GM13977 (cell line): ENCODE measurements around the gene HSD11B2.
"Not testable (repeated sequence)": the region's sequence is repeated elsewhere in the genome, so short reads cannot be mapped to it uniquely, and the experiment has no call there.

Source experiments
- DNase-seq: peaks from one replicate; pipeline ENCODE4 v3.0.0; 2012; ENCODE audit warnings: low spot score
- in situ Hi-C: fragments of 300-500 bp; cut with MboI; formaldehyde crosslinking; loops from one replicate; pipeline ENCODE4 v1.12.0; 2022; ENCODE audit warnings: low sequenced_read_pairs, low pct_unique_long_range_greater_than_20kb, mixed read lengths, inconsistent platforms; ENCODE audit not compliant: unreplicated experiment
- TF ChIP-seq, protein P1 (sequence below): IDR thresholded peaks from 2 replicates; pipeline ENCODE4 v1.5.1; 2012; ENCODE audit warnings: mild to moderate bottlenecking, control low read depth; ENCODE audit not compliant: insufficient read depth; ENCODE audit errors: extremely low read depth, missing control alignments

The HSD11B2 gene

DNA sequence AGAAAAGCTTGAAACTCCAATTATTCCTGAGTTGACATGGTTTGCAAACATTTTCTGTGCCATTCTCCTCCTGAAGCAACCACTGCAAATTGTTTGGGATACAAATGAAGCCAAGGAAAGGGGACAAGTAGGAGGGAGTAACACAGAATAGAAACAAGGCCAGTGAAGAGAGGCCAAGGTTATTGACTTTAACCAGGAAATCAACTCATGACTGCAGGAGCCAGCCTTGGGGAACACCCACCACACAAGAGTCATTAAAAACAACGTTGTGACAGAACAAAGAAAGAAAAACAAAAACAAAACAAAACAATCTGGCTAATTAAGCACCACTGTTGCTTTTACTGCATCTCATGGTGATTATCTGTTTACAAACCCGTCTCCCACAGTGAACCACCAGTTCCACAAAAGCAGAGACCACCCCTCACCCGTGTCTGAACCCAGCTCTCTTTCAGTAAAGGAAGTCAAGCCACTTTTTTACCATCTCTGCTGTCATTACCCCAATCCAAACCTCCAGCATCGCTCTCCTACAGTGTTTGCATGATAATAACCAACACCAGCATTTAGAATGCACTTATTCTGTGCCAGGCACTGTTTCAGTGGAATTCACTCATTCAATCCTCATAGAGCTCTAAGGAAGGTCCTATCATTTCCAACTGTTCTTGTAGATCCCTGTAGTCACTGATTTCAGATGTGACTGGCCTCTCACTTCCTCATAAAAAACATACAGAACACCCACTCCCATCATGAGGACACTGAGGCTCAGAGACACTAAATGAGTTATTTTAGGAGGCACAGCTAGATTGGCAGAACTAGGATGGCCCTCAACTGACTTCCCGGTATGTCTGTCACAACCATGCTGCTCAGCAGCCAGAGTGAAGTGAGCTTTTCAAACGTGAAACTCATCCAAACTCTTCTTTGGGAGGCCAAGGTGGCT lies 16.7 kb upstream of the HSD11B2 start:
- DNase-seq = no peak
- in situ Hi-C loops = no loop called here
- TF ChIP-seq, protein P1, sequence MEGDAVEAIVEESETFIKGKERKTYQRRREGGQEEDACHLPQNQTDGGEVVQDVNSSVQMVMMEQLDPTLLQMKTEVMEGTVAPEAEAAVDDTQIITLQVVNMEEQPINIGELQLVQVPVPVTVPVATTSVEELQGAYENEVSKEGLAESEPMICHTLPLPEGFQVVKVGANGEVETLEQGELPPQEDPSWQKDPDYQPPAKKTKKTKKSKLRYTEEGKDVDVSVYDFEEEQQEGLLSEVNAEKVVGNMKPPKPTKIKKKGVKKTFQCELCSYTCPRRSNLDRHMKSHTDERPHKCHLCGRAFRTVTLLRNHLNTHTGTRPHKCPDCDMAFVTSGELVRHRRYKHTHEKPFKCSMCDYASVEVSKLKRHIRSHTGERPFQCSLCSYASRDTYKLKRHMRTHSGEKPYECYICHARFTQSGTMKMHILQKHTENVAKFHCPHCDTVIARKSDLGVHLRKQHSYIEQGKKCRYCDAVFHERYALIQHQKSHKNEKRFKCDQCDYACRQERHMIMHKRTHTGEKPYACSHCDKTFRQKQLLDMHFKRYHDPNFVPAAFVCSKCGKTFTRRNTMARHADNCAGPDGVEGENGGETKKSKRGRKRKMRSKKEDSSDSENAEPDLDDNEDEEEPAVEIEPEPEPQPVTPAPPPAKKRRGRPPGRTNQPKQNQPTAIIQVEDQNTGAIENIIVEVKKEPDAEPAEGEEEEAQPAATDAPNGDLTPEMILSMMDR = no peak

DNA sequence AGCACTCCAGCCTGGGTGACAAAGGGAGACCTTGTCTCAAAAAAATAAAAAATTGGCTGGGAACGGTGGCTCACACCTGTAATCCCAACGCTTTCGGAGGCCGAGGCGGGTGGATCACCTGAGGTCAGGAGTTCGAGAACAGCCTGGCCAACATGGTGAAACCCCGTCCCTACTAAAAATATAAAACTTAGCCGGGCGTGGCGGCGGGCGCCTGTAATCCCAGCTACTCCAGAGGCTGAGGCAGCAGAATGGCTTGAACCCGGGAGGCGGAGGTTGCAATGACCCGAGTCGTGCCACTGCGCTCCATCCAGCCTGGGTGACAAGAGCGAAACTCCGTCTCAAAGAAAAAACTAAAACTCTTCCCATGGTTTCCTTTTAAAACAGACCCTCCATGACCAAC lies 15.5 kb upstream of the HSD11B2 start:
- in situ Hi-C loops, DNase-seq: not testable (repeated sequence)

DNA sequence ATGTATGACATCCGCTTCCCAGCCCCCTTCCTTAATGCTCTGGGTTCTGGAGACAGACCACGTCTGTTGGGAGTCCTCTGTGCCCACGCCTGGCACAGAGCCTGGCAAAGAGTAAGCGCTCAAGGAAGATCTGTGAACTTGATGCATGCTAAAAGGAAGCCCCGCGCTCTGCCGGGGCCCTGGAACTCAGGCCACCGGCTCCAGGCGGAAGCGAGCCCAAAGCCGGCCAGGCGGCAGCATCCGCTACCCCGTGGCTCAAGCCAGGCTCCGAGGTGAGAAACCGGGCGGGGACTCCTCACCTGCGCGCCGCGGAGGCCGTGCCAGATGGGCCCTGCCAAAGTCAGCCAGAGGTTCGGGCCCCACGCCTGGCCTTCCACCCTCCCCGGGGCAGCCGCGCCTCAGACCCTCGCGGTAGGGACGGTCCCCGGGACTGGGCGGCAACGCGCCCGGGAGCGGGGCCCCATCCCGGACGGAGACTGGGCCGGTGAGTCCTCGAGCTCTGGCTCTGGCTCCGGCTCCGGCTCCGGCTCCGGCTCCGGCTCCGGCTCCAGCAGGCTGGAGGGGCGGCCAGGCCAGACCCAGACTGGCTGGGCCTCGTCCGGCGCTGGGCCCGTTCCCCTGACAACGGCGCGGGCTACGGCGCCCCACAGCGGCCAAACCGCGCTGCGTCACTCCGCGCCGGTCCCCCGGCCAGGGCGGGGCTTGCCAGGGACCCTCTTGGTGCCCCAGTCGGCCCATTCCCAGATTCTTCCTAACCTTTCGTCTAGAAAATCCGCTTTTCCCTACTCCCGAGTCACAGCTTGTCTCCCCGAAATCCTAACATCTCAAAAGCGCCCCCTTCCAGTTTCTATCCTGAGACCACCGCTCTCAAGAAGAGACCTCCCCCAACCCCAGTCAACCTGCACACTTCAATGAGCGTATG lies 14.8 kb upstream of the HSD11B2 start, which contains the start of gene ZDHHC1:
ZDHHC1 (minus strand) TSS at position 606 of the 922 bp plus-strand sequence. CDS start 8,702 bp downstream, outside the sequence.
- DNase-seq = peak; percentile 90
- in situ Hi-C loops = no loop called here
- TF ChIP-seq, protein P1 = peak; percentile 79

DNA sequence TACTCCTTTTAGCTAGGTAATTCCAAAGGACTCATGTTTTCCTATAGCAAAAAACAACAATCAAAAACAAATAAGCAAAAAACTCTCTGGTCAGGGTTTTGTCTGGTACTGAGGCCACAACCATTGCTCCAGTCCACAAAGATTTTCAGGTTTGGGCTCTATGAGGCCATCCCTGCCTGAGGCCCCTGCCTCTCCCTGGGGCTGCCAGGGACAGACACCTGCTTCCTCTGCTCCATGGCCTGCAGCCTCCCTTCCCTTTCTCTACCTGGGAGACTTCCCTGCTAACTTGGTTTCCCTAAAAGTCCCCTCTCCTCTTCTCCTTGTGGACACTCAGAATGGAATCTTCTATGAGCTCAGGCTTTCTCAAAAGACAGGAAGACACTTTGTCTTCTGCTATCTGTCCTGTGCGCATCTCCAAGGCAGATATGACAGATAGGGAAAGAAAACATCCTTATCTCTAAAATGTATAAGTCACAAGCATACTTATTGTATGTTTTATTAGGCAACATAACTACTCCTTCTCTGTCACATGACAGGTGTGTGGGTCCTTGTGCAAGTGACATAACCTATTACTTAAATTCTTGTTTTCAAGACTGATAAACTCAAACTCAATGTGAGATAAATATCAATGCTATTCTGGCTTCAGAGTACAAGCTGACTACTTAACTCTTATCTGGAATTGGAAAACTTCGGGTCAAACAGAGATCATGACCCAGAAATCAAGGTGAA lies 13.4 kb upstream of the HSD11B2 start:
- no peak for DNase-seq
- TF ChIP-seq, protein P1 = no peak
- in situ Hi-C loops = no loop called here

DNA sequence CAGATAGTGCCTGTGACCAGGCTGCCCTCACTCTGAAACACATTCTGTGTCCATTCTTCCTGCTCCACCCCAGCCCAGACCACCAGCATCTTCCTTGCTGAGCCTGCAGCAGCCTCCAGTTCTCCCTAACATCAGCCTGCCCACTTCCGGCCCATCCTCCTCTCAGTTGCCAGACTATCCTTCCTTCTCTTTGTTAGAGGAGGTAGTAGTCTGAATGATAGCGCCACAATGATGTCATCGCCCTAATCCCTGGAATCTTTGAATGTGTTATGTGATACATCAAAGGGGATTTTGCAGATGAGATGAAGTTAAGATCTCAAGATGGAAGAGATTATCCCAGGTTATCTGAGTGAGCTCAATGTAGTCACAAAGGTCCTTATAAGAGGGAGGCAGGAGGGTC lies 11.4 kb upstream of the HSD11B2 start:
- in situ Hi-C loops = no loop called here
- DNase-seq = no peak
- TF ChIP-seq, protein P1 = no peak

DNA sequence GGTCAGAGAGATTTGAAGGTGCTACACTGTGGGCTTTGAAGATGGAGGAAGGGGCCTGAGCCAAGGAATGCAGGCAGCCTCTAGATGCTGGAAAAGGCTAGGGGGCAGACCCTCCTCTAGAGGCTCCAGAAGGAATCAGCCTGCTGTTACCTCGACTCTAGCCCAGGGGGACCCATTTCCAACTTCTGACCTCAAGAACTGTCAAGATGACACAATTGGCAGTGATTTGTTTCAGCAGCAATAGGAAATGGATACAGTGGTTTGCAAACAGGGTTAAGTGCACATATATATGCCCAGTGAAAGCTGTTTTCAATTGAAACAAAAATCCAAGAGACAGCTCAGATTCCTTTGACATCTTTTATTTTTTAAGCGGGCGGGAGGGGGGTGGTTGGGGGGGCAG lies 11.0 kb upstream of the HSD11B2 start:
- TF ChIP-seq, protein P1 = no peak
- no peak for DNase-seq
- in situ Hi-C loops = no loop called here
